ENCODE measurements around the gene UVRAG. TPM values are rescaled to one million over a fixed set of nuclear protein-coding genes. Genes with fewer than 3 reads are reported as not detected.

Gene UVRAG
- total and polyA plus RNA-seq, 2 of the 13 experiments (the other 11 are each of a cell fraction or from before 2014, with no cell fraction given) = 9.7 to 17.3 TPM

GRCh38 chr11:75768112-75768908, 46.7 kb upstream of the UVRAG start, which contains the start of gene DGAT2 (continued):
- TF ChIP-seq PITX1 (CRISPR knock-in tag; IDR thresholded peaks at IDR 0.05) (peak; percentile 68; the same call in 1 of the 2 replicates), IRX3 (CRISPR knock-in tag; IDR thresholded peaks at IDR 0.05; ENCODE audit: borderline replicate concordance, low read depth) (peak; percentile 96; the same call in 1 of the 2 replicates), RBM39 (IDR thresholded peaks at IDR 0.05; ENCODE audit: low read depth, low read length, poor library complexity, severe bottlenecking) (peak; percentile 66), ZNF333 (CRISPR knock-in tag; IDR thresholded peaks at IDR 0.05; ENCODE audit: borderline replicate concordance) (no peak), ZNF234 (CRISPR knock-in tag; conservative IDR thresholded peaks at IDR 0.05) (peak; percentile 92), SIX4 (CRISPR knock-in tag; IDR thresholded peaks at IDR 0.05) (no peak), ZNF660 (CRISPR knock-in tag; IDR thresholded peaks at IDR 0.05; ENCODE audit: borderline replicate concordance, low read depth) (no peak), ZNF749 (CRISPR knock-in tag; IDR thresholded peaks at IDR 0.05; ENCODE audit: borderline replicate concordance) (no peak; the same call in 1 of the 2 replicates), PAX8 (CRISPR knock-in tag; IDR thresholded peaks at IDR 0.05; ENCODE audit: borderline replicate concordance) (no peak), CERS6 (CRISPR knock-in tag; IDR thresholded peaks at IDR 0.05) (peak; percentile 72; the same call in 1 of the 2 replicates), CCDC6 (CRISPR knock-in tag; IDR thresholded peaks at IDR 0.05) (peak; percentile 16), KLF16 (CRISPR knock-in tag; IDR thresholded peaks at IDR 0.05) (peak in 1 of 2 experiments; percentile 70; a peak in 1 of 4 replicates), NFE2L1 (CRISPR knock-in tag; IDR thresholded peaks at IDR 0.05; ENCODE audit: borderline replicate concordance) (no peak), CC2D1A (CRISPR knock-in tag; IDR thresholded peaks at IDR 0.05) (0 out of 2 replicates have a peak, but pooled peaks have one; percentile 47), ZSCAN20 (CRISPR knock-in tag; IDR thresholded peaks at IDR 0.05; ENCODE audit: borderline replicate concordance) (0 out of 2 replicates have a peak, but pooled peaks have one; percentile 62), NFATC3 (CRISPR knock-in tag; IDR thresholded peaks at IDR 0.05) (no peak), ZNF557 (CRISPR knock-in tag; IDR thresholded peaks at IDR 0.05) (0 out of 2 replicates have a peak, but pooled peaks have one; percentile 48), SKIL (CRISPR knock-in tag; IDR thresholded peaks at IDR 0.05; ENCODE audit: borderline replicate concordance) (peak; percentile 69), CAMTA2 (CRISPR knock-in tag; IDR thresholded peaks at IDR 0.05; ENCODE audit: borderline replicate concordance) (no peak; the same call in 1 of the 2 replicates), GFI1 (CRISPR knock-in tag; IDR thresholded peaks at IDR 0.05; ENCODE audit: borderline replicate concordance) (peak; percentile 64), HNF4A (CRISPR knock-in tag; IDR thresholded peaks at IDR 0.05) (0 out of 2 replicates have a peak, but pooled peaks have one; percentile 29), KLF11 (CRISPR knock-in tag; IDR thresholded peaks at IDR 0.05) (peak; percentile 85; the same call in 1 of the 2 replicates), ZNF274 (CRISPR knock-in tag; IDR thresholded peaks at IDR 0.05) (peak; percentile 94), DNMT3B (CRISPR knock-in tag; conservative IDR thresholded peaks at IDR 0.05) (no peak), ARHGAP35 (CRISPR knock-in tag; IDR thresholded peaks at IDR 0.05; ENCODE audit: borderline replicate concordance) (0 out of 2 replicates have a peak, but pooled peaks have one; percentile 36), MAFG (CRISPR knock-in tag; IDR thresholded peaks at IDR 0.05) (no peak), KLF13 (CRISPR knock-in tag; IDR thresholded peaks at IDR 0.05) (no peak)

Measured in HepG2 (cell line).